ENCODE results near the gene SH2D1B. TPM values are rescaled to one million over a fixed set of nuclear protein-coding genes. Genes with fewer than 3 reads are reported as not detected.

SH2D1B gene
- total RNA-seq, 4 donors from 2014 or later: 0.22 to 0.68 TPM; not detected in 2

GRCh38 chr1:162391790-162392563 lies 20.0 kb downstream of the SH2D1B start:
- no peak for TF ChIP-seq CTCF (IDR thresholded peaks at IDR 0.05; ENCODE audit: low read depth)

- TF ChIP-seq CTCF (IDR thresholded peaks at IDR 0.05; ENCODE audit: low read depth): no peak
Measured at GRCh38 chr1:162390396-162391185, 21.3 kb downstream of the SH2D1B start.

- no peak for TF ChIP-seq CTCF (IDR thresholded peaks at IDR 0.05; ENCODE audit: low read depth)
Measured at GRCh38 chr1:162389971-162390370, 22.0 kb downstream of the SH2D1B start.

- no peak for TF ChIP-seq CTCF (IDR thresholded peaks at IDR 0.05; ENCODE audit: low read depth)
Measured at GRCh38 chr1:162389021-162389818, 22.7 kb downstream of the SH2D1B start.

GRCh38 chr1:162388615-162389014 lies 23.3 kb downstream of the SH2D1B start:
- TF ChIP-seq CTCF (IDR thresholded peaks at IDR 0.05; ENCODE audit: low read depth): no peak

- no peak for TF ChIP-seq CTCF (IDR thresholded peaks at IDR 0.05; ENCODE audit: low read depth)
Measured at GRCh38 chr1:162388083-162388594, 23.8 kb downstream of the SH2D1B start.
